Naive thymus-derived CD4-positive, alpha-beta T cell (primary cell): ENCODE results near the gene SPP2. TPM values are rescaled to one million over a fixed set of nuclear protein-coding genes. Genes with fewer than 3 reads are reported as not detected.

Source experiments
- ATAC-seq: fragments of 150-1000 bp; cut with Tn5 transposase; 2 replicates; pipeline ENCODE4 v1.10.0; 2021; ENCODE audit warnings: mild to moderate bottlenecking, moderate library complexity
- CTCF ChIA-PET: fragments of 350-600 bp; sonication (Branson Sonifier 250); formaldehyde crosslinking; loops from one replicate; lab custom pipeline; 2021; ENCODE audit warnings: antibody characterized with exemption; lab: Charles Lee
- POLR2A ChIA-PET: fragments of 350-600 bp; sonication (Branson Sonifier 250); formaldehyde crosslinking; loops from one replicate; lab custom pipeline; 2021; ENCODE audit warnings: antibody characterized with exemption, inconsistent platforms; lab: Charles Lee
- DNase-seq, 9 donors: peaks; one replicate each; pipeline versions ENCODE4 v3.0.0 to v3.0.0-alpha.2; 2020 to 2022; ENCODE audit warnings: mixed read lengths in 1 of 9
- H3K27ac ChIP-seq: one replicate; pipeline ENCODE4 v1.7.0; 2013; ENCODE audit warnings: mild to moderate bottlenecking, low read depth, low read length, moderate library complexity
- H3K27me3 ChIP-seq, 2 donors: one replicate each; pipeline ENCODE4 v1.7.0; 2013; ENCODE audit warnings: low read length in 2 of 2, mild to moderate bottlenecking in 2 of 2, moderate library complexity in 2 of 2; ENCODE audit not compliant: control insufficient read depth in 2 of 2, insufficient read depth in 2 of 2
- H3K36me3 ChIP-seq, 3 experiments: 1 replicate in 2 of 3; 2 replicates in 1 of 3; pipeline ENCODE4 v1.7.0; 2013; ENCODE audit warnings: low read length in 3 of 3, mild to moderate bottlenecking in 3 of 3, moderate library complexity in 1 of 3; ENCODE audit not compliant: insufficient read depth in 3 of 3, control insufficient read depth in 2 of 3
- H3K4me1 ChIP-seq, 2 donors: one replicate each; pipeline ENCODE4 v1.7.0; 2013; ENCODE audit warnings: low read length in 2 of 2, mild to moderate bottlenecking in 2 of 2, moderate library complexity in 1 of 2; ENCODE audit not compliant: control insufficient read depth in 2 of 2, insufficient read depth in 2 of 2
- H3K4me3 ChIP-seq: 2 replicates; pipeline ENCODE4 v1.7.0; 2013; ENCODE audit warnings: mild to moderate bottlenecking, low read length
- H3K9me3 ChIP-seq, 3 experiments: 1 replicate in 2 of 3; 2 replicates in 1 of 3; pipeline ENCODE4 v1.7.0; 2013; ENCODE audit warnings: low read length in 3 of 3; ENCODE audit not compliant: control insufficient read depth in 2 of 3
- H3K27ac Mint-ChIP-seq, 9 donors: one replicate each; pipeline ENCODE4 v1.8.0; 2020 to 2022; ENCODE audit warnings: mixed read lengths in 9 of 9, mild to moderate bottlenecking in 8 of 9, moderate library complexity in 5 of 9, inconsistent platforms in 2 of 9
- H3K27me3 Mint-ChIP-seq, 5 donors: one replicate each; pipeline ENCODE4 v1.8.0; 2021 to 2022; ENCODE audit warnings: mixed read lengths in 5 of 5, mild to moderate bottlenecking in 1 of 5
- H3K36me3 Mint-ChIP-seq, 5 donors: one replicate each; pipeline ENCODE4 v1.8.0; 2020 to 2022; ENCODE audit warnings: mixed read lengths in 5 of 5, mild to moderate bottlenecking in 3 of 5, inconsistent platforms in 1 of 5
- H3K4me1 Mint-ChIP-seq, 7 donors: one replicate each; pipeline ENCODE4 v1.8.0; 2020 to 2022; ENCODE audit warnings: mixed read lengths in 7 of 7, mild to moderate bottlenecking in 3 of 7, inconsistent platforms in 1 of 7
- H3K4me3 Mint-ChIP-seq, 10 donors: one replicate each; pipeline ENCODE4 v1.8.0; 2020 to 2022; ENCODE audit warnings: mild to moderate bottlenecking in 10 of 10, mixed read lengths in 10 of 10, moderate library complexity in 6 of 10, inconsistent platforms in 2 of 10
- H3K9me3 Mint-ChIP-seq, 11 donors: one replicate each; pipeline ENCODE4 v1.8.0; 2020 to 2022; ENCODE audit warnings: mixed read lengths in 11 of 11, mild to moderate bottlenecking in 4 of 11, inconsistent platforms in 1 of 11, moderate library complexity in 1 of 11
- intact Hi-C, 2 donors: fragments of 100-400 bp; cut with micrococcal nuclease; formaldehyde crosslinking; loops; one replicate each; pipeline ENCODE4 v1.15.1; 2023
- polyA plus RNA-seq, 2 donors: library from polyadenylated mRNA; unstranded; fragments of 300-500 nt; fragmentation: Illumina TruSeq; gene quantifications; one replicate each; pipeline ENCODE4 v1.2.3, GENCODE V29; 2021
- total RNA-seq, 6 experiments: library from RNA in 5 of 6; stranded (reverse) in 5 of 6; gene quantifications; 1 replicate in 5 of 6; 2 replicates in 1 of 6; pipeline ENCODE4 v1.2.3 and lab custom pipeline; 2021 to 2026

The SPP2 gene
- total and polyA plus RNA-seq, 7 experiments from 2014 or later: not detected

DNA sequence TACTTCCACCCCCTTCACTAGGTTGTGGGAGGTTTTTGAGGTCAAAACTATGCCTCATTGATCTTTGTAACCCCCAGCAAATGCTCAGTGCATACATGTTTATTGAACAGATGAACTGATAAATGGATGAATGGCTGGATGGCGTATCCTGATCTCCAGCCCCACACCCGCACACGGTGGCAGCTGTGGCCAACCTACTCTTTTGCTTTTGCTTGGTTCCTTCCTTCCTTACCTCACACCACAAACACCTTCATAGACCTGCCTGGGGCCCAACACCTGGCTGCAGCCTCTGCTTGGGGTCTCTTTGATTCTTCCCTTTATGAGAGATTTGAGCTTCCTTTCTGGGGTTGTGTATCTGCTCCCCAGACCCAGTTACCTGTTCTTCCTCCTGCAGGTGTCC lies 25.9 kb downstream of the SPP2 start:
- POLR2A ChIA-PET: no interaction called here
- intact Hi-C loops: no loop called here
- no peak for DNase-seq
- Mint-ChIP-seq H3K36me3 (no peaks in the 10 kb centered on the region), H3K27ac (peak overlapping the region in 5 of 9 donors; percentile 7 to 70 (median 39)), H3K4me1 (peaks cover 5 to 31% (median 22%) of the 10 kb centered on the region in 7 donors), H3K4me3 (peak overlapping the region in 4 of 10 donors; percentile 22 to 59 (median 44)), H3K9me3 (peaks cover 0 to 4% (median 2%) of the 10 kb centered on the region in 11 donors), H3K27me3 (peaks cover 0 to 28% (median 0%) of the 10 kb centered on the region in 5 donors)
- peaks cover 0 to 35% of the 10 kb centered on the region in 2 donors for H3K4me1 ChIP-seq
- no peaks in the 10 kb centered on the region for H3K36me3 ChIP-seq
- no peak overlapping the region for H3K27ac ChIP-seq
- no peak for ATAC-seq
- CTCF ChIA-PET: no interaction called here
- no peak overlapping the region for H3K4me3 ChIP-seq
- H3K27me3 ChIP-seq: no peaks in the 10 kb centered on the region
- H3K9me3 ChIP-seq: no peaks in the 10 kb centered on the region

DNA sequence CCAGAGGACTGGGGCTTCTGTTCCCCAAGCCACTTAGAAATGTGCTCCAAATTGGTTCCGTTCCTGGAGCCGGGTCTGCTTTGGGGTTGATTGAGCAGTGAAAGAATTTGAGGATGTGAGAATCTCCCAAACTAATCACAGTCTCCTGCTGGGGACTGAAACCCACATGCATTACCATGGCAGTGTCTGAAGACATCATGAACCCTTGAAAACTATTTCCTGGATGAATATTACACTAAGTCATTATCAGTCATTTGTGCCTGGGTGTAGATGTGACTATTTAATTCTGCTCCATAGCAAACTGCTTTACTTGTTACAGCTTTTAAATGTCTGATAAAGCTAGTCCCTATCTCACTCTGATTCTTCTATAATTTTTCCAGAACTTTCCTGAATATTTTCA lies 27.6 kb downstream of the SPP2 start:
- Histone ChIP-seq H3K9me3 (no peaks in the 10 kb centered on the region), H3K27me3 (no peaks in the 10 kb centered on the region), H3K4me1 (peaks cover 0 to 25% of the 10 kb centered on the region in 2 donors), H3K4me3 (no peak overlapping the region), H3K27ac (no peak overlapping the region), H3K36me3 (no peaks in the 10 kb centered on the region)
- Mint-ChIP-seq H3K27me3 (peaks cover 0 to 30% (median 0%) of the 10 kb centered on the region in 5 donors), H3K9me3 (peaks cover 0 to 4% (median 2%) of the 10 kb centered on the region in 11 donors), H3K4me3 (no peak overlapping the region), H3K4me1 (peaks cover 5 to 31% (median 19%) of the 10 kb centered on the region in 7 donors), H3K36me3 (no peaks in the 10 kb centered on the region), H3K27ac (no peak overlapping the region)
- intact Hi-C loops: no loop called here
- ATAC-seq (no peak), DNase-seq (no peak)
- CTCF ChIA-PET: no interaction called here
- POLR2A ChIA-PET: no interaction called here

DNA sequence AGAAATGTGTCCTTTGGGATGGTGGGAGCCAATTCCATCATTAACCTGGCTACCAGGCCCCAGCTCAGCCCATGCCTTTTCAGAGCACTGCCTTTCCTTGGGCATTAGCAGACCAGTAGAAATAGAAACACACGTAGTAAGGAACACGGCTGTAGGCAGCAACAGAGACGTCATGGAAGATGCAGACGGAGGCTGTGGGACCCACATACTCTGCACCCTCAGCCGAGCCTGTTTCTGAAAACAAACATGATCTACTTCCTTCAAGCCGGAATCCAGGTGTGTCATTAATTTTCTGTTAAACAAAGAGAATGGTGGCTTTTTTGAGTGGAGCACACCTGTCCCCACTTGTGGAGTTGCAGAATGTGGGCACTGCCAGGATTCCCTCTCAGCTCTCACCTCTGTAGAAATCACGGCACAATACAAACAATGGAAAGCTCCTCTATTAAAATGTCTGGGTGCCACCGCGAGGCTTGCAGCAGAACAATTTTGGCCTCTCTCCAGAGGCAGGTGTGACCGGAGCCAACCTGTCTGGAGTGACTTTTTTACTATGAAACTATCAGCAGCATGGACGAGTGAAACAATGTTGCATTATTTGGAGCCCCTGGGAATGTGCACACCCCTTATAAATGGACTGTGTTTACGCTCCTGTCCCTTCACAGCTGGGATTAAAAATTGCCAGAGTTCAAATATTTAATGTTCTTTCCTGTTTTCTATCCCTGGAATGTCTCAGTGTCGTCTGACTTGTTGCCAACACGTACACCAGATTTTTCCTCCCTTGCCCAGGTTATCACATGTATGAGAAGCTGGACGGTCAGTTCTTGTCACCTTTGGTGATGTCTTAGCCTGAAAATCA lies 31.7 kb downstream of the SPP2 start:
- Histone ChIP-seq H3K27me3 (no peaks in the 10 kb centered on the region), H3K4me3 (no peak overlapping the region), H3K4me1 (peaks cover 0 to 12% of the 10 kb centered on the region in 2 donors), H3K9me3 (no peaks in the 10 kb centered on the region), H3K27ac (no peak overlapping the region), H3K36me3 (no peaks in the 10 kb centered on the region)
- intact Hi-C loops: no loop called here
- no peak for DNase-seq
- no peak for ATAC-seq
- Mint-ChIP-seq H3K36me3 (peaks cover 0 to 5% (median 0%) of the 10 kb centered on the region in 5 donors), H3K9me3 (peaks cover 0 to 12% (median 3%) of the 10 kb centered on the region in 11 donors), H3K27me3 (peaks cover 0 to 42% (median 4%) of the 10 kb centered on the region in 5 donors), H3K27ac (peak overlapping the region in 1 of 9 donors; percentile 26), H3K4me3 (no peak overlapping the region), H3K4me1 (peaks cover 5 to 24% (median 6%) of the 10 kb centered on the region in 7 donors)
- ChIA-PET CTCF (no interaction called here), POLR2A (no interaction called here)

GRCh38 chr2:234083572-234084348 lies 33.3 kb downstream of the SPP2 start:
- peaks cover 0 to 22% (median 10%) of the 10 kb centered on the region in 11 donors for H3K9me3 Mint-ChIP-seq
- Histone ChIP-seq H3K4me1 (no peaks in the 10 kb centered on the region), H3K27ac (no peak overlapping the region), H3K9me3 (no peaks in the 10 kb centered on the region), H3K4me3 (no peak overlapping the region), H3K27me3 (no peaks in the 10 kb centered on the region), H3K36me3 (no peaks in the 10 kb centered on the region)
- ChIA-PET POLR2A (no interaction called here), CTCF (no interaction called here)
- H3K36me3 Mint-ChIP-seq: peaks cover 0 to 5% (median 0%) of the 10 kb centered on the region in 5 donors
- H3K4me3 Mint-ChIP-seq: no peak overlapping the region
- peaks cover 0 to 51% (median 4%) of the 10 kb centered on the region in 5 donors for H3K27me3 Mint-ChIP-seq
- ATAC-seq: no peak
- H3K4me1 Mint-ChIP-seq: peaks cover 0 to 15% (median 6%) of the 10 kb centered on the region in 7 donors
- intact Hi-C loops: no loop called here
- no peak for DNase-seq
- peak overlapping the region in 1 of 9 donors; percentile 0 for H3K27ac Mint-ChIP-seq

DNA sequence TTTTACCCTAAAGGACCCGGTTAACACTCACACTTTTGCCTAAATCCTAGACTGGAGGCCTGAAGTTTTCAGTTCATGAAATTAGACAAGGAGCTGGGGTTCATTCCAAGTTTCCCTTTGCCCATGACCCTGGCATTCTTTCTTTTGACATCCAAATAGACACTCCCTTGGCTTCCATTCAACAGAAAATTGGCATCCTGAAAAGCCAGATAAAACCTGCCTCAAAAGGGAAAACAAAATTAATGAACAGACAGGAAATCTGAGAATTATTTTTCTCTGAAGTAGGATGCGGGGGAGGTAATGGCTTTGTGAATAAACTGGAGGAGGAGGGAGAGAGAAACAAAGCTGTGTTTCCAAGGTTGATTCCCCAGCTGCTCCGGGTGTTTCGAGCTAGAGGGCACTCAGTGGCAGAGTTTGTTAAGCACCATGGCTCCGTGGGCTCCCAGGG lies 41.0 kb downstream of the SPP2 start:
- Mint-ChIP-seq H3K27ac (no peak overlapping the region), H3K4me3 (no peak overlapping the region), H3K36me3 (peaks cover 0 to 5% (median 5%) of the 10 kb centered on the region in 5 donors), H3K9me3 (peaks cover 0 to 25% (median 10%) of the 10 kb centered on the region in 11 donors), H3K4me1 (peaks cover 0 to 3% (median 0%) of the 10 kb centered on the region in 7 donors), H3K27me3 (peaks cover 0 to 49% (median 0%) of the 10 kb centered on the region in 5 donors)
- intact Hi-C loops: no loop called here
- Histone ChIP-seq H3K4me1 (no peaks in the 10 kb centered on the region), H3K9me3 (no peaks in the 10 kb centered on the region), H3K27me3 (no peaks in the 10 kb centered on the region), H3K27ac (no peak overlapping the region), H3K36me3 (no peaks in the 10 kb centered on the region), H3K4me3 (no peak overlapping the region)
- CTCF ChIA-PET: interaction anchor here (0.6 kb wide), 1 partner anchor 9 kb away, joined by 3 read pairs; no protein-coding TSS in a partner anchor
- ATAC-seq (no peak), DNase-seq (no peak)
- POLR2A ChIA-PET: no interaction called here

GRCh38 chr2:234091883-234092282 lies 41.4 kb downstream of the SPP2 start:
- Histone ChIP-seq H3K4me1 (no peaks in the 10 kb centered on the region), H3K27me3 (no peaks in the 10 kb centered on the region), H3K27ac (no peak overlapping the region), H3K9me3 (no peaks in the 10 kb centered on the region), H3K36me3 (no peaks in the 10 kb centered on the region), H3K4me3 (no peak overlapping the region)
- intact Hi-C loops: no loop called here
- no peak overlapping the region for H3K4me3 Mint-ChIP-seq
- ATAC-seq (no peak), DNase-seq (no peak)
- H3K9me3 Mint-ChIP-seq: peaks cover 0 to 24% (median 10%) of the 10 kb centered on the region in 11 donors
- H3K36me3 Mint-ChIP-seq: peaks cover 0 to 5% (median 3%) of the 10 kb centered on the region in 5 donors
- peaks cover 0 to 7% (median 0%) of the 10 kb centered on the region in 7 donors for H3K4me1 Mint-ChIP-seq
- ChIA-PET POLR2A (no interaction called here), CTCF (interaction anchor here (0.6 kb wide), 1 partner anchor 9 kb away, joined by 3 read pairs; no protein-coding TSS in a partner anchor)
- H3K27ac Mint-ChIP-seq: no peak overlapping the region
- H3K27me3 Mint-ChIP-seq: peaks cover 0 to 45% (median 0%) of the 10 kb centered on the region in 5 donors
